GM19438 (cell line): ENCODE results near the gene HEBP2.

Experiments
- ATAC-seq: cut with Tn5 transposase; IDR thresholded peaks from one replicate; pipeline ENCODE4 v1.9.1; 2021; ENCODE audit warnings: low read depth; ENCODE audit not compliant: unreplicated experiment

Gene HEBP2

DNA sequence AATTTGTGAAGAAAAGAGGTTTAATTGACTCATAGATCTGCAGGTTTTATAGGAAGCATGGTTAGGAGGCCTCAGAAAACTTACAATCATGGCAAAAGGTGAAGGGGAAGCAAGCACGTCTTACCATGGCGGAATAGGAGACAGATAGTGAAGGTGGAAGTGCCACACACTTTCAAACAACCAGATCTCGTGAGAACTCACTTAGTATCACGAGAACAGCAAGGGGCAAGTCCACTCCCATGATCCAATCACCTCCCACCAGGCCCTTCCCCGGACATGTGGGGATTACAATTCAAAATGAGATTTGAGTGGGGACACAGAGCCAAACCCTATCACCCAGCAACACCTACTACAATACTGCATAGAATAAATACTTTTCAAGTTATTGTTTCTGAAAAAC is 7.3 kb upstream of the HEBP2 start:
- ATAC-seq: no peak

GRCh38 chr6:138397128-138398122 is 6.6 kb upstream of the HEBP2 start:
- ATAC-seq: no peak

DNA sequence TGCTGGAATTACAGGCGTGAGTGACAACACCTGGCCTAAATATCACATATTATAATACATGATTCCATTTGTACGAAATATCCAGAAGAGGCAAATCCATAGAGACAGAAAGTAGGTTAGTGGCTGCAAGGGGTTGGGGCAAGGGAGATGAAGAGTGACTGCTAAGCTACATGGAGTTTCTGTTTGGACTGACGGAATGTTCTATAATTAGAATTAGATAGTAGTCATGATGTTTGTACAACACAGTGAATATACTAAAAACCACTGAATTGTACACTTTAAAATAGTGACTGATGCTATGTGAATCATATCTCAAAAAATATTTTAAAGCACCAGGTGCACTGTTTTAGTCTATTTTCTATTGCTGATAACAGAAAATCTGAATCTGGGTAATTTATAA is 3.7 kb upstream of the HEBP2 start:
- no peak for ATAC-seq

DNA sequence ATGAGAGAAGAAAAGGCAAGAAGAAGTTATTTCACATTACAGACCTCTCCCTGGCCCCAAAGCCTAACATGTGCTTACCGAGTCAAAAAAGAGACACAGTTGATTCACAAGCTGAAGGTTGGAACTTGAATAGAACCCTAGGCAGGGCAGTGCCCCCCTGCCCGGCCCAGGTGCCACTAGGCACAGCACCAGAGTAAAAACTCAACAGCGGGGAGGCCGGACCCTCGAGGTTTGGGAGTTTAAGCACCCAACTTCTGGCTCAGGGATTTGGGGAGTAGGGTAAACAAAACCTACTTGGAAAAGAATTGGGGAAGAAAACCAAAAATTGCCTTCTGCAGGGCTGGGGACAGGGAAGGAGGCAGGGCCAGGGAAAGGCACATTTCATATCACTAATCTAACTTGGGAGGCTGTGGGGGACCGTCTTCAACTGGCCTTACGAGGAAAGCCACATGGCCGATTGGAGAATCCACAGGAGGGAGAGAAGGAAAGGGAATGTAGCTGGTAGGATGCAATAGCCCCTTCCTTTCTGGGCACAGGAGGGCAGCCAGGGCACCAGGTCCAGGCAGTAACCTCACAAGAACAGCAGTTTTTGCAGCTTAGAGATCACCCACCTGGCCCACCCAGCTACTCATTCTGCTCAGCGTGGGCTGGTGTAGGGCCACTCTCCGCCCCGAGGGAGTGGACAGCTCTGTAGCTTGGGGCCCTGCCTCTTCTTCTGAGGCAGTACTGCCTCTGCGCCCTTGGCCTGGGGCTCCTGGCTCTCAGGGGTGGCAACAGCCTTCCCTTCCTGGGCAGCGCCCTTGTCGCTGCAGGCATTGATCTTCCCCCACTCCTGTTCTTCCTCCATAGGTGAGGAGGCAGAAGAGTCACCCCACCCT is 1.8 kb upstream of the HEBP2 start:
- ATAC-seq: no peak

GRCh38 chr6:138402838-138403187 is 1.2 kb upstream of the HEBP2 start:
- no peak for ATAC-seq

- peak; percentile 20 for ATAC-seq
These were observed 661 bp upstream of the HEBP2 start for GRCh38 chr6:138403324-138403800.

- ATAC-seq: no peak
These were observed 779 bp downstream of the HEBP2 start for GRCh38 chr6:138404666-138405337.

- ATAC-seq: no peak
These were observed 1.9 kb downstream of the HEBP2 start for GRCh38 chr6:138405816-138406413.

GRCh38 chr6:138406443-138406842 is 2.4 kb downstream of the HEBP2 start:
- no peak for ATAC-seq

DNA sequence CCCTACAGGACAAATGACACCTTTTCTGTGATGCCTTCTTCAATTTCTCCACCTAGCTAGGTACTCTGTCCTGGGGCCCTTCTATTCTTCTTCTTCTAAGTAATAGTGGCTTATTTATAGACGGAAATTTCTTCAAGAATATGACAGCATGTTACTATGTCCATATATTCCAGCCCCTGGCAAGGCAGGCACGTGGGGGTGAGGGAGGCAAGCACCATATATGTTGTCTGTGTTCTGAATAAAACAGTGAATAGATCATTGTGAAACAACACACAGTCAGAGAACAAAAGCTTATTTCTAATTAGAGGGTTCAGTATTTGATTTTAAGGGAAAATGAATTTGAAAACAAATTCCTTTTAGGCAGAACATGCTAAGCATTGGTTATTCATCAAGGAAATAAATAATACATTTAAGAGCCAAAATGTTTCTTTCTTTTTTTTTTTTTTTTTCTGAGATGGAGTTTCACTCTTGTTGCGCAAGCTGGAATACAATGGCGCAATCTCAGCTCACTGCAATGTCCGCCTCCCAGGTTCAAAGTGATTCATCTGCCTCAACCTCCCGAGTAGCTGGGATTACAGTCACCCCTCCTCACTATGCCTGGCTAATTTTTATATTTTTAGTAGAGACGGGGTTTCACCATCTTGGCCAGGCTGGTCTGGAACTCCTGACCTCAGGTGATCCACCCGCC is 6.2 kb downstream of the HEBP2 start:
- no peak for ATAC-seq

DNA sequence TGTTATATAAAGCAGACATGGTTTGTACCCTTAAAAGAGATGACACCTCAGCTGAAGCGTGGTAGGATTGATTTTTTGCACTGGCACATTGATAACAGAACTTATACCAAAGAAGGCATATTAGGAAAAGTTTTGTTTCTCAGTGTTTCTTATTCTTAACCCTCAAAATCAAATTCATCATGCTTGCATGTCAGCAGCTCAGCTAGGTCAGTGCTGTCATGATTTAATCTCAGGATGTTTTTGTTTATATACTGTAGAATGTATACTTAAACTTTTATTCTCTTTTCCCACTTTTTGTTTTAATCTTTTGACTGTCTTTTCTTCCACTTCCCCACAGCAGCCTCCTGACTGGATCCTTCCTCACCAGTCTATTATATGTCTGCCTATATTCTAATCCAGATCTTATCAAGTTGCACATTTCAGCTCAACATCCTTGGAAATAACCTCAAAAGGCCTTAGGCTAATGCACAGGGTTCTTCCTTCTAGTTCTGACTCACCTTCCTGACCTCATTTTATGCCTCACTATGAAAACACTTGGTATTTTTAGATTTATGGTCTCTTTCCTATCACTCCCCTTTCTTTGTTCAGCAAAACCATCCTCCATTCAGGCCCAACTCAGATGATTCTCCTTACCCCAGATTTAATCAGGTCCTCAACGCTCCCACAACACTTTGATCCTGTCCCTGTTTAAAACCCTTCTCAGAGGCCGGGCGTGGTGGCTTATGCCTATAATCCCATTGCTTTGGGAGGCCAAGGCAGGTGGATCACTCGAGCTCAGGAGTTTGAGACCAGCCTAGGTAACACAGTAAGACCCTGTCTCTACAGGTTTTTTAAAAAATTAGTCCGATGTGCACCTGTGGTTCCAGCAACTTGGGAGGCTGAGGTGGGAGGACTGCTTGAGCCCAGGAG is 7.2 kb downstream of the HEBP2 start:
- no peak for ATAC-seq

DNA sequence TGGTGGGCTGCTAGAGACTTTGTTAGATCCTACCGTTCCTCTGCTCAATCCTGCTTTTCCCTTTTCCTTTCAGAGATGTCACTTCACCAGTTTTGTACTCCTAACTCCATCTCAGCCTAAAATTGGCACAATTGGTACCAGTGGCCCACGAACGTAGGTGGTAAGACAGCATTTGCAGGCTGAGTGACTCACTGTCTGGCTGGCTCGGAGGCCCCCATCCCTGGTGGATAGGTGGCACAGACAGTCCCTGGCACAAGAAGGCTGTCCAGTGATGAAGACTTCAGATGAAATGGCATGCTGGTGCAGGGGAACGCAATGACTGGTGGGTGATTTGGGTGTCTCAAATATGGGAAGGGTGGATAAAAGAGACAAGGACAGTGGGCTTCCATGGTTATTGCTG is 11.1 kb downstream of the HEBP2 start:
- ATAC-seq: no peak

DNA sequence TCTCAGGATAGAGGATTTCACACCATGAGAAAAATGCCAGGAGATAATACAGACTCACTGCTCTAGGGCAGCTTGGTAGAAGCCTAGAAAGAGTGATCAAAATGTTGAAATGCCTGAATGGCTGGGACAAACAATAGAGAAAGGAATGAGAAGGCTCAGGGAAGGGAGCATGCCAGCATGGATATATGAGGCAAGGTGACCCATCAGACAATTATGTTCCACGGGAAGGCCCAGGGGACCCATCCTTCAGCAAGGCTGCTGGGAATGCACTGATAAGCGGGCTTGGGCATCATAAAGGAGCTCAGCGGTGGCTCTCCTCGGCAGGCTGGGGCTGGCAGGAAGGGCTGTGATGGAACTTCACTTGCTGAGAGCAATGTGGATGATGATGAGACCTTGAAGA is 12.2 kb downstream of the HEBP2 start:
- ATAC-seq: no peak

DNA sequence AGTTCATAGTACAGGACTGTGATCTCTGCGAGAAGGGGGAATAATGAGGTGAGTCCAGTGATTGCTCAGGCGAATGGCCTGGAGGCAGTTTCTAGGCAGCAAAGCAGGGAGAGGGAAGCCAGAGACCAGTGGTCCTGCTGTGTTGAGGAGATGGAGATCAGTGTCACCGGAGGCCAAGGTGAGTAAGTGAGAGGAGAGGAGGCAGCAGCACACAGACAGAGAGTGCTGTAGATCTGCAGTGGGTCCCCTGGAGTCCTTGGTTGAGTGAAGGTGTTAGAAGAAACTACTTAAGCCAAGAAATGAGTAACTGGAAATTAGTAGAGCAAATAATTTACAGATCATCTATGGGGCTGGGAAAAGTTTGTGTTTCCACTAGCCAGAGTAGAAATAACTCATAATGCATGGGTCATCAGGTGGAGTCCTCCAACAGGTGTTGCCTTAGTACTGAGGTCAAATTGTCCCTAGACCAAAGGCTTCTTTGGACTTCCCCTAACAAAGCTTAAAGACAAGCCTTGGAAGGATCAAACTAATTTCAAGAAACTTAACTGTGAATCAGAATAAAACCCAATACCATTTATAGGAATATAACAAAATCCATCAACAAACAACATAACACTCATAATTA is 13.6 kb downstream of the HEBP2 start:
- no peak for ATAC-seq

DNA sequence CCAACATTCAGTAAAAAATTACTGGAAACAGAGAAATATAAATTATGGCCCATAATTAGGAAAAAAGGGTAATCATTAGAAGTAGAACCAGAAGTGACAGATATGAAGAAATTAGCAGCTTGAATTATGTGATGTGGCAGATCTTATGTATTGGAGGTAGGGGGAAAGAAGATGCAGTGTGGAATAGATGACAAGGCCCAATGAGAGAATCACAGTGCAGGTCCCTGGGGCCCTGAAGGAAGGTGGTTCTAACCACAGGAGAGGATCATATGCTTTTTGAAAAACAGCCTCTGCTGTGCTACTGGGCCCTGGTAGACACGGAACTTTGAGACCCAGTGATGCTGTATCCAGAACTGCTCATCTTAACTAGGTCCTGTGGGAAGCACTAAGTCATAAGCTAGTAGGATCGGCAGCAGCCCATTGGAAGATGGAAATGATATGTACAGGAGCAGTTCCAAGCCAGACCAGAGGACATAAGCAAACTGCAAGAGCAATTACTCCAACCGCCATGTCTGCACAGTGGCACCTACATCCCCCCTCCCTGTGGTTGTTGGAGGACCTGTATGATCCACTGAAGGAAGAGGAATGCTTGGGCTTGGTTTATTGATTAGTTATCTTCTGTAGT is 14.2 kb downstream of the HEBP2 start:
- ATAC-seq: no peak

DNA sequence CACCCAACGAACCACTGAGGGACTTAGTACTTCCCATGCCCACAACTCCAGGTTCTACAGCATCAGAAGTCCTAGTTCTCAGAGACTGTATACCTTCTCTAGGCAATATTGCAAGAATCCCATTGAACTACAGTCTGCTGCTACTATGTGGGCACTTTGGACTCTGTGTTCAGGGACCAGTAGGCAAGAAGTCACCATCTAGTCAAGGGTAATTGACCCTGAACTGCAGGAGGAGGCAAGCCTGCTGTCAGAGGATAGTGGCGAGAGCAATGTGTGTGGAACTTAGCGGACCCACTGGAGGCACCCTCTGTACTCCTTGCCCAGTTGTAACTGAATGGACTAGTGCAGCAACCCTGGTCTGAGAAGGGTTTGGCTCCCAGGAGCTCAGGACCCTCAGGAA is 15.7 kb downstream of the HEBP2 start:
- no peak for ATAC-seq

DNA sequence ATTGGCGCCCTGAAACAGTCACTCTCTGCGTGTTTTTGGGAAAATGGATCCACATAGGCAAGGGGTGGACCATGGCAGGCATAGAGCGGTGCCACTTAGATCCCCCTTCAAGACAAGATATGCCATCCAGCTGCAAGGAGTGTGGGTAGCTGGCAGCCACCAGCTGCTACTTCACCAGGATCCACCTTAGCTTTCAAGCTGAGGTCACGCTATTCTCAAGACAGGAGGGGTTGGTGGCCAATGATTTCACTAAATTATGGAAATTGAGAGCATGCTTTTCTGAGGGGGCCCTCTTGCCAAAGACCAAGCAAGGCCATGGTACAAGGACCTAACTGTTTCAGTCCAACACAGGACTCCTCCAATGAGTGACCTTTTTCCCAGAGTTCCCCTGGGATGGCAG is 16.3 kb downstream of the HEBP2 start:
- no peak for ATAC-seq

DNA sequence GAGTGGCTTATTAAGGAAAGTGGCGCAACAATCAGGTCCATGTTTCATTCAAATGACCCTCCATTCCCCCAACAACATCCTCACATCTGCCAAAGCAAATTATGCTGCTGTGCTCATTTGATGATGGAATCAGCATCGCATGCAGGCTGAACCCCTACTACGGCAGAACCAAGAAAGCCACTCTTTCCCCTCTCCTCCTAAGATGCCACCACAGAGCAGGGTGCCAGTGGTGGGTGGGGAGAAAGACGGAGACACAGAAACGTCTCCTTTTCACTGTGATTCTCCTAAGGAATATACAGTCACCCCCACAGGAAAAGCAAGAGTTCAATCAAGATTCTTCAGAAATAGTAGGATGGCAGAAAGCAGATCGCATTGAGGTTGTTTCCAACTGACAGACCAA is 17.1 kb downstream of the HEBP2 start:
- ATAC-seq: no peak
